NCI-H2107 treated with DMSO at 0.1 percent for 48 hours (cell line): ENCODE results near the gene ADAMTS14.
A peak's percentile ranks its signal among the peaks of the same experiment; 100 is the strongest.

Source experiments
- DNase-seq: peaks from one replicate; lab custom pipeline; 2025; ENCODE audit not compliant: unreplicated experiment; lab: John Stamatoyannopoulos, UW

The ADAMTS14 gene

GRCh38 chr10:70728328-70728727 is 56.0 kb downstream of the ADAMTS14 start:
- no peak for DNase-seq

- DNase-seq, result peak; percentile 87
These were observed 57.6 kb downstream of the ADAMTS14 start for GRCh38 chr10:70729763-70730357.

- DNase-seq, result no peak
These were observed 58.6 kb downstream of the ADAMTS14 start for GRCh38 chr10:70730955-70731354.

GRCh38 chr10:70732569-70732968 is 60.3 kb downstream of the ADAMTS14 start:
- no peak for DNase-seq

GRCh38 chr10:70733051-70733450 is 60.7 kb downstream of the ADAMTS14 start:
- DNase-seq, result no peak

- DNase-seq, result no peak
These were observed 62.9 kb downstream of the ADAMTS14 start for GRCh38 chr10:70735161-70735560.

- DNase-seq, result no peak
These were observed 64.2 kb downstream of the ADAMTS14 start for GRCh38 chr10:70736525-70736924.

GRCh38 chr10:70737250-70737649 is 64.9 kb downstream of the ADAMTS14 start:
- DNase-seq, result no peak

GRCh38 chr10:70738006-70738760 is 65.9 kb downstream of the ADAMTS14 start:
- no peak for DNase-seq

GRCh38 chr10:70738761-70739121 is 66.4 kb downstream of the ADAMTS14 start:
- no peak for DNase-seq

- DNase-seq, result no peak
These were observed 68.3 kb downstream of the ADAMTS14 start for GRCh38 chr10:70740406-70741288.

GRCh38 chr10:70742537-70743429 is 70.5 kb downstream of the ADAMTS14 start:
- DNase-seq, result no peak

GRCh38 chr10:70743430-70743788 is 71.1 kb downstream of the ADAMTS14 start:
- no peak for DNase-seq

GRCh38 chr10:70743879-70744278 is 71.6 kb downstream of the ADAMTS14 start:
- DNase-seq, result no peak

GRCh38 chr10:70744617-70745143 is 72.4 kb downstream of the ADAMTS14 start:
- no peak for DNase-seq

- DNase-seq, result no peak
These were observed 73.2 kb downstream of the ADAMTS14 start for GRCh38 chr10:70745555-70745954.

GRCh38 chr10:70747192-70747965 is 75.1 kb downstream of the ADAMTS14 start:
- no peak for DNase-seq

- DNase-seq, result no peak
These were observed 76.0 kb downstream of the ADAMTS14 start for GRCh38 chr10:70748305-70748704.

GRCh38 chr10:70748801-70749573 is 76.7 kb downstream of the ADAMTS14 start:
- DNase-seq, result no peak
